B cell (primary cell): ENCODE measurements around the gene CTSD.

Experiments
- EZH2 ChIP-seq: IDR thresholded peaks from 2 replicates; pipeline ENCODE4 v1.6.1; 2012; ENCODE audit warnings: borderline replicate concordance, low read depth, mild to moderate bottlenecking, moderate library complexity, low read length; ENCODE audit not compliant: insufficient read depth, poor library complexity, severe bottlenecking
- TF ChIP-seq, protein P1 (sequence below): fragments of 200-600 bp; IDR thresholded peaks from one replicate; pipeline ENCODE4 v1.8.0; 2022; ENCODE audit warnings: antibody characterized with exemption, mild to moderate bottlenecking

DNA sequence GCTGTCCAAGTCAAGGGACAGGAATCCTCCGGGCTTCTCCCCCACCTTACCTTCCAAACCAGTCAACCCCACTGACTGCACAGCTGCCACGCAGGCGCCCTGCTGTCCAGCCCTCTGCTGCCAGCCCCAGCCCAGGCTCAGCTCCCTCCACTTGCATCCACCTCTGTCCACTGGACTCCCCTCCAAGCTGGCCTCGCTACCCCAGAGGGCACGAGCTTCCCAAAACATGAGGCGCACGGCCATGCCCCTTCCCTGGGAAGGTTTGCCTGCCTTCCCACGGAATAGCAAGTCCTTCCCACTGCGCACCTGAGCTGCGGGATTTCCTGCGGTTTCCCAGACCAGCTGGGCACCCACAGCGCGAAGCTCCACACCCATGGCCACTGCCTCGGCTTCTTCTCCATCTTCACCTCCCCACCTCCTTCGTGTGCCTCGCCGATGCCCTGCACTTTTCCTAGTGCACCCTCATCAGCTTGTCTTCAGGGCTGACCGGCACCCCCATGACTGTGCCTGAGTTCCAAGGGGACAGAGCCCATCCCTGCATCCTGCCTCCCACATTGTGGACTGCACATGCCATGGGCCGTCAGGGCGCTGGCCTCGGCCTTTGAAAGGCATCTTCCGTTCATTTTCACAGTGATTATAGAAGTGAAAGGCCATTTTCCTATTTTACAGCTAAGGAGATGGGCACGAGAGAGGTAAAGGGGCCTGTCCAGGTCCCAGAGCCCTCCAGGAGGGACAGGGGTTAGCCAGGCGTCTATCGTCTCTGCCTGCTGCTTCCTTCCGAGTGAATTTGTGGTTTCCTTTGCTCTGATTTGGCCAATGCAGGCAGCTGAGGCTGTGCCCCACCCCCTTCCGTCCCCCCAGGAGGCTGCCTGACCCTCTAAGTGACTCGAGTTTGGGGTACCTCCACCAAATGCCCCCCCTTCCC is 29.7 kb downstream of the CTSD start:
- TF ChIP-seq, protein P1, sequence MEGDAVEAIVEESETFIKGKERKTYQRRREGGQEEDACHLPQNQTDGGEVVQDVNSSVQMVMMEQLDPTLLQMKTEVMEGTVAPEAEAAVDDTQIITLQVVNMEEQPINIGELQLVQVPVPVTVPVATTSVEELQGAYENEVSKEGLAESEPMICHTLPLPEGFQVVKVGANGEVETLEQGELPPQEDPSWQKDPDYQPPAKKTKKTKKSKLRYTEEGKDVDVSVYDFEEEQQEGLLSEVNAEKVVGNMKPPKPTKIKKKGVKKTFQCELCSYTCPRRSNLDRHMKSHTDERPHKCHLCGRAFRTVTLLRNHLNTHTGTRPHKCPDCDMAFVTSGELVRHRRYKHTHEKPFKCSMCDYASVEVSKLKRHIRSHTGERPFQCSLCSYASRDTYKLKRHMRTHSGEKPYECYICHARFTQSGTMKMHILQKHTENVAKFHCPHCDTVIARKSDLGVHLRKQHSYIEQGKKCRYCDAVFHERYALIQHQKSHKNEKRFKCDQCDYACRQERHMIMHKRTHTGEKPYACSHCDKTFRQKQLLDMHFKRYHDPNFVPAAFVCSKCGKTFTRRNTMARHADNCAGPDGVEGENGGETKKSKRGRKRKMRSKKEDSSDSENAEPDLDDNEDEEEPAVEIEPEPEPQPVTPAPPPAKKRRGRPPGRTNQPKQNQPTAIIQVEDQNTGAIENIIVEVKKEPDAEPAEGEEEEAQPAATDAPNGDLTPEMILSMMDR, result no peak
- no peak for TF ChIP-seq EZH2
